ENCODE measurements around the gene KIR2DL3.
"Not testable (repeated sequence)": the region's sequence is repeated elsewhere in the genome, so short reads cannot be mapped to it uniquely, and the experiment has no call there.

GRCh38 chr19:54766464-54766863 is 28.2 kb downstream of the KIR2DL3 start:
- TF ChIP-seq CTCF, POLR2A (IDR thresholded peaks at IDR 0.05): not testable (repeated sequence)
